Stimulated activated CD4-positive, alpha-beta T cell treated with anti-CD3 and anti-CD28 coated beads, Interleukin-12 subunit alpha, Interleukin-12 subunit beta, amount 100 ng/mL, for 48 hours (primary cell): ENCODE data around the gene C10orf62.
"Not testable (repeated sequence)": the region's sequence is repeated elsewhere in the genome, so short reads cannot be mapped to it uniquely, and the experiment has no call there.

Source experiments
- DNase-seq, 3 donors: peaks; one replicate each; pipeline ENCODE4 v3.0.0-alpha.2; 2020; ENCODE audit warnings: low read depth in 2 of 3, low spot score in 1 of 3

Gene C10orf62

DNA sequence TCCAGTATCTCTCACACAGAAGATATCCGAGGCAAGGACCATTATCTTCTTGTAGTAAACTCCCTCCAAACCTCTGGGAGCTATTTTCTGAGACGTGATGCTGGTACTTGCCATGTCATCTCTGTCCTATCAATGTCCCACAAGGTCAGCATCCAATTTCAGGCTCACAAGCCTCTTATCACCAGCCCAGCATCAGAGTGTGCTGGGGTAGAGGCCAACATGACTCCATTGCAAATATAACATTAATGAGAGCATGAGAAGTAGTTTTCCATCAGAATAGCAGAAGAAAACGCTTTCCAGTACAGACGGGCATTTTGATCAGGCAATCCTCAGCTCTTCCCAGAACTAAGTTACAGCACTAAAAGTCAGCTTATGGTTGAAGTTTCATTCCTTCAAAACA is 38.2 kb downstream of the C10orf62 start:
- no peak for DNase-seq

DNA sequence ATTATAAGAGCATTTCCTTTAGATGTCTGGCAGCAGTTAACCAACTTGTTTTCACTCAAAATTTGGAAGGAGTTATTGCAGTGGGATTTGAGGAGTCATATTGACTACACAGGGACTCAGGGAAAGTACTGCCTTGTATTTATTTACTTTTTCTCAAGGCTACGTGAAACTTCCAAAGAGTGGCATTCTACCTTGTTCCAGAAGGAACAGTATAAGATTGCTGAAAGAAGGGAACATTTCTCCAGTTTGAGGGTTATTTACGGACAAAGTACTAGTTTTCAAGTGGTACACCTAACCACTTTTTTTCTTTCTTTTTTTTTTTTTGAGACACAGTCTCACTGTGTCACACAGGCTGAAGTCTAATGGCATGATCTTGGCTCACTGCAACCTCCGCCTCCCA is 38.7 kb downstream of the C10orf62 start:
- no peak for DNase-seq

DNA sequence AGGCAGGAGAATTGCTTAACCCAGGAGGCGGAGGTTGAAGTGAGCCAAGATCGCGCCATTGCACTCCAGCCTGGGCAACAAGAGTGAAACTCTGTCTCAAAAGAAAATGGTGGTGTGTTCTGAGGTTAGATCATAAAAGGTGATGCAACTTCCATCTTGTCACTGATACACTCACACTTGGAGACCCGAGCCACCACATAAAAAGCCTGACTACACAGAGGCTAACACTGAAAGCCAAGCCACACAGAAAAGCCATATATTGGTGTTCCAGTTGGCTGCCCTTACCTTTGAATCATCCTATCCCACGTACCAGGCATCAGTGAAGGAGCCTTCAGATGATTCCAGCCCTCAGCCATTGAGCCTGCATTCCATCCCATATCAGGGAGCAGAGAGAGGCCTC is 39.8 kb downstream of the C10orf62 start:
- no peak for DNase-seq

DNA sequence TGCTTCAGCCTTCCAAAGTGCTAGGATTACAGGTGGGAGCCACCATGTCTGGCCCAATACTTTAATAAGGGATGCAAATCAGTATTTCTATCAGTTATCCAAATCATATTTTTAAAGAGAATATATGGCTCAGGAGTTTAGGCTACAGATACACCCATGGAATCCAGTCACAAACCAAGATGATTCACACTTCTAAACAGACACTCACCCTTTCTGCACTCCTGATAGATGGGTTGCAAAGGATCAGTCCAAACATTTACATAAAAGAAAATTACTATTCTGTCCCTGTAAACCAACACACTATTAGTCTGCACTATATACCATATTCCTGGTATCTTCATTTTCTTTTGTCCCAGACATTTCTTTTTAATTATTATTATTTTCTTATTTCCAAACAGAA is 41.6 kb downstream of the C10orf62 start:
- no peak for DNase-seq

DNA sequence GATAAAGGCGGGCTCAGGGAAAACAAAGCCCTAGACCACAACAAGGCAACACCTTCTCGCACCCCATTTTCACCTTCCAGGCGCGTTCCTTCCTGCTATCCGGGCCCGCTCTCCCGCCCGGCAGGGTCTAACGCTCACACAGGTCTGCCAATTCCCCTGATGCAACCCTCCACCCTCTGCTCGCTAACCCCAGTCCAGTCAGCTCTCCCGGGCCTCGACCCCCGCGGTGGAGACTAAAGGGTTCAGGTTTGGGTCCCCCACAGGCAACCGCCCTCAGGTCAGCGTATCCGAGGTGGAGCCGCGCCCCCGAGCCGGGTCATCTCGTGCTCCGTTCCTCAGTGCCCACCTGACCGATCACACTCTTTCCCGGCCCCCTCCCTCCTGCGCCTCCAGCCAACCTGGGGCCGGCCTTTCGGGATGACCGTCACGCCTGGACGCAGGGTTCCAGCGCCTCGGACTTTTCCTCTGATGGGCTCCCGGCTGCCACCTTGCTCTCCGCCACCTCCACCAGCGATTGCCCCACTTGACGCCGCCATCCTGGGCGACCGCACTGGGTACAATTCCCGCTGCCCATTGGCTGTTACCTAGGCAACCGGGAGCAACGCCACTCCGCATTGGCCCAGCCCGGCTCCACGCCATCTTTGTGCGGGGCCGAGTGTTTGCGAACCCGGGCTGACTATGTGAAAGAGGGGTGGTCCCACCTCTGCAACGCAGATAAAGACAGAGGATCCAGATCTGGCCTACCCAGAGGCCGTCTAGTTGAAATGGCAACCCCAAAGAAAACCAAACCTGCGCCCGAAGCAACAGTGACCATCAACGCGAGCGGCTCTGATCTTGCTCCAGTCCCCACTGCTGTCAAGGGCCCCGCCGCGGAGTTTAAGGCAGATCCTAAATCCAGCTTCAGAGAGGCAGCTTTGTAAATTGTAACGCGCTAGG is 43.7 kb downstream of the C10orf62 start, which contains the start of gene MORN4:
Gene MORN4, minus strand, starts transcription at position 552 of the 936 bp plus-strand sequence. CDS start 13,847 bp downstream, outside the sequence.
- DNase-seq = peak; percentile 84 to 88 (median 86)

DNA sequence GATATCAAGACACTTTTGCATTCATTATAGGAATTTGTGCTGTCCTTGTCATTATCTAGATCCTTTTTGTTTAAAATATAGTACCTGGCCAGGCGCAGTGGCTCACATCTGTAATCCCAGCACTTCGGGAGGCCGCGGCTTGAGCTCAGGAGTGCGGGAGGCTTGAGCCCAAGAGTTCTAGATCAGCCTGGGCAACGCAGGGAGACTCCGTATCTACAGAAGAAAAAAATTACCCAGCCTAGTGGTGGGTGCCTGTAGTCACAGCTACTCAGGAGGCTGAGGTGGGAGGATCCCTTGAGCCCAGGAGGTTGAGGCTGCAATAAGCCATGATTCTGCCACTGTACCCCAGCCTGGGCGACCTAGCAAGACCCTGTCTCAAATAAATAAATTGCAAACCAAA is 44.4 kb downstream of the C10orf62 start:
- peak in 1 of 3 donors; percentile 2 for DNase-seq

DNA sequence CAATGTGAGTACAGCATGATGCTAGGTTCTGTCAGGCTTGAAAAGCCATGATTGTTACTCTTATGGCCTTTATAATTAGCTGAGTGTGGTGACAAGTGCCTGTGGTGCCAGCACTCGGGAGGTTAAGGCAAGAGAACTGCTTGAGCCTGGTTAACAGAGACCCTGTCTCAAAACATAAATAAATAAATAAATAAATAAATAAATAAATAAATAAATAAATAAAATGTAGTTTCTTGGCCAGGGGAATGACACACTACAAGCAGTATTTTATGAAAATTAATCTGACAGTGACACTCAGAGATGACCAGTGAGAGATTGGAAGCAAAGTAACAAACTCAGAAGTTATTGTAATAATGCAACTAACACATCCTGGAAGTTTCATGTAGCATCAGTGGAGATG is 46.1 kb downstream of the C10orf62 start:
- DNase-seq = no peak

DNA sequence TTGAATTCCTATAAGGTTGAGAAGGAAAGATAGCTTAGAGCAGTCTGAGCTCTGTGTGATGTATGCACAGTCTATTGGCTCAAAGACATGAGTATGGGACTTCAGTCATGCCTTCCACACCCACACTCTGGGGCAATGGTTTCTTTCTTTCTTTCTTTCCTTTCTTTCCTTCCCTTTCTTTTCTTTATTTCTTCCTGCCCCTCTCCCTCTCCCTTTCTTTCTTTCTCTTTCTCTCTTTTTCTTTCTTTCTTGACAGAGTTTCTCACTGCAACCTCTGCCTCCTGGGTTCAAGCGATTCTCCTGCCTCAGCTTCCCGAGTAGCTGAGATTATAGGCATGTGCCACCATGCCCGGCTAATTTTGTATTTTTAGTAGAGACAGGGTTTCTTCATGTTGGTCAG is 49.6 kb downstream of the C10orf62 start:
- DNase-seq = not testable (repeated sequence)

DNA sequence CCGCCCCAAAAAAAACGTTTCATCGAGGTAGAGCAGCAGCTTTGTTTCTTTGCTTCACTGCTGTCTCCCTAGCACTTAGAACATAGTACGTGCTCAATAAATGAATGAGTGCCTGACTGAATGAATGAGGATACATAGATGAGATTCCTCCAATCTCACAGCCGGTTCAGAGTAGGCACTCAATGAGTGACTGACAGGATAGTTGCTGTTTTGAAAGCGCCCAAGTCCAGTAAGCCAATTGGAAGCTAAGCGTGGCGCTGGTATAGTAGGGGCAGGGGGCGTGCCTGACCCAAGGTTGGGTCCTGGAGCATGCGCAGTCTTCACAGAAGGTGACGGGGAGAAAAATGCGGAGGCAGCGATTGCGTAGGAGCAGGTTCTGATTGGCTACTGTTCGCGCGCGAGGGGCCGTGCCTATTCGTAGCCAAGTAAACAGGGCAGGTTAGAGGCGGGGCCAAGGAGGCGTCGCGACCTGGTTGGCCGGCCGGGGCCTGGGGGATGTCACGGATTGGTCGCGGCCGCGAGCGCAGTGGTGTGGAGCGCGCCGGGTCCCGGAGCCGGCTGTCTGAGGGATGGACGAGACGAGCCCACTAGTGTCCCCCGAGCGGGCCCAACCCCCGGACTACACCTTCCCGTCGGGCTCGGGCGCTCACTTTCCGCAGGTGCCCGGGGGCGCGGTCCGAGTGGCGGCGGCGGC is 50.8 kb downstream of the C10orf62 start, which contains the start of gene PI4K2A:
Gene PI4K2A, plus strand, starts transcription at position 498 of the 694 bp plus-strand sequence. Its CDS starts 72 bp downstream, at position 570.
- peak; percentile 98 to 99 (median 99) for DNase-seq
